Activated naive CD4-positive, alpha-beta T cell treated with anti-CD3 and anti-CD28 coated beads, Interleukin-2, amount 50 U/mL, for 72 hours (primary cell): Measurements from ENCODE around the gene PCDHGC5. TPM values are rescaled to one million over a fixed set of nuclear protein-coding genes. Genes with fewer than 3 reads are reported as not detected.

ENCODE experiments used
- ATAC-seq, 2 donors: fragments of 150-1000 bp; cut with Tn5 transposase; 2 replicates each; pipeline ENCODE4 v1.10.0; 2021; ENCODE audit warnings: mild to moderate bottlenecking in 2 of 2, moderate library complexity in 2 of 2
- DNase-seq, 2 donors: peaks; one replicate each; pipeline ENCODE4 v3.0.0; 2021 to 2022; ENCODE audit warnings: low spot score in 2 of 2
- H3K27ac Mint-ChIP-seq, 2 donors: one replicate each; pipeline ENCODE4 v1.8.0; 2022; ENCODE audit warnings: mild to moderate bottlenecking in 2 of 2, mixed read lengths in 2 of 2
- H3K36me3 Mint-ChIP-seq, 2 donors: one replicate each; pipeline ENCODE4 v1.8.0; 2022; ENCODE audit warnings: mixed read lengths in 2 of 2
- H3K9me3 Mint-ChIP-seq, 2 donors: one replicate each; pipeline ENCODE4 v1.8.0; 2022; ENCODE audit warnings: mixed read lengths in 2 of 2
- total RNA-seq, 2 donors: library from RNA; stranded (reverse); gene quantifications; one replicate each; pipeline ENCODE4 v1.2.3, GENCODE V29; 2022

Gene PCDHGC5
- total RNA-seq, 2 donors from 2014 or later: not detected

DNA sequence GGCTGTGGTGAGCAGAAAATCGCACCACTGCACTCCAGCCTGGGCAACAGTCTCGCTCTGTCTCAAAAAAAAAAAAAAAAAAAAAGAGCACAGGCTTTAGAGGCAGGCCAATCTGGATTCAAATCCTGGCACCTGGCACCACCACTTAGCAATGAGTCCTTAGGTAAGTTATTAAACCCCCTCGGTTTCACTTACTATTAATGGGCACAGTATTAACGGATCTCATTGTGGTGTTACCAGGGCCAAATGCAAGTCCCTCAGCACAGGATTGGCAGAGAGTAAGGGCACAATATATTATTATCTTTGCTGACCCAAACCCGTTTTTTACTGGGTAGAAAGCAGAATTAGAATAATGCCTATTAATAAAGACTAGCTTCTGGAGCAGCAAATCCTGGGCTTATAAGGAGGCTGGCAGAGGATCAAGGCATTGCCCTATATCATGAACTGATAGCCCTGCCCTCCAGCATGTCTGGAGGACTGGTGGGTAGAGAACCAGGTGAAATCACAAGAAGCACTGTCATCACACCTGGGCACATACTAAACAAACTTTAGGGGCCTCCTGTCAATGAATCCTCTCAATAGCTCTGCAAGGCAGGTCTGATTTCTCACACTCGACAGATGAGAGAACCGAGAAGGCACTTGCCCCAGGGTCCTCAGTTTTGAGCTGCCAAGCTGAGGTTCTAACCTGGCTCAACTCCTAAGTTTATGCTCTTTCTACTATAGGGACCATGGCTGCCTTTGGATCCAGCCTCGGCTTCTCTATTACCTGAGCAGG is 17.7 kb downstream of the PCDHGC5 start:
- no peak for DNase-seq
- no peaks in the 10 kb centered on the region for H3K9me3 Mint-ChIP-seq
- ATAC-seq: no peak
- no peaks in the 10 kb centered on the region for H3K36me3 Mint-ChIP-seq
- no peak overlapping the region for H3K27ac Mint-ChIP-seq

DNA sequence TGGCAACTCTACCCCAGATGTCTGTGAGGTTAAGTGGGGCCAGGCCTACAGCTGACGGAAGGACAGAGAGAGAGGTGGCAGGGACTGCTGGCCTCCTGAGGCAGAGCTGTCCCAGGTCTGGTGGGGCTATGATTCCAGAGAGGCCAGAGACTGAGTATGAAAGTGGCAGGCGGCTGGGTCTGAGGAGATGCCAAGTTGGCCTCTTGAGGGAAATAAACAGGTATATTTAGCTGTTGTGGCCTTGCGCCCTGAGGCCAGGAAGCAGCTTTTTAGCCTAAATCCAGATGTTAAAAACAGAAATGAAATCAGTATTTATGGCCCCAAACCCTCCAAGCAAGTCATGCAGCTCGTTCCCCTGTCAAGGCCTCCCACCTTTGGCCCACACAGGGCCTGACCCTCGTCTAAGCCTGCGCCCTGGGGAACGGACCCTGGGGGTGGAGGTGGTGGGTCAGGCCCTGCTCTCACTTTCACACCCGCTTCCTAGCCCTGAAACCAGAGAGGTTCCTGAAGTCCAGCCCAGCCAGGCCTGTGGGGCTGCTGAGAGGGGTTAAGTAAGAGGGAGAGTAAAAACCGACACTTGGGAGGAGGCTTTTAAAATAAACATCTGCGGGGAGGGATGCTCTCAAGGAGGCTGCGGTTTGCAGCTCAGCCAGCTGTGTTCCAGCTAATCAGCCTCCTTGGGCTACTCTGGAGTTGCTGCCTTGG is 18.7 kb downstream of the PCDHGC5 start:
- ATAC-seq (no peak), DNase-seq (no peak)
- Mint-ChIP-seq H3K9me3 (no peaks in the 10 kb centered on the region), H3K27ac (peak overlapping the region in 1 of 2 donors; percentile 74), H3K36me3 (no peaks in the 10 kb centered on the region)

DNA sequence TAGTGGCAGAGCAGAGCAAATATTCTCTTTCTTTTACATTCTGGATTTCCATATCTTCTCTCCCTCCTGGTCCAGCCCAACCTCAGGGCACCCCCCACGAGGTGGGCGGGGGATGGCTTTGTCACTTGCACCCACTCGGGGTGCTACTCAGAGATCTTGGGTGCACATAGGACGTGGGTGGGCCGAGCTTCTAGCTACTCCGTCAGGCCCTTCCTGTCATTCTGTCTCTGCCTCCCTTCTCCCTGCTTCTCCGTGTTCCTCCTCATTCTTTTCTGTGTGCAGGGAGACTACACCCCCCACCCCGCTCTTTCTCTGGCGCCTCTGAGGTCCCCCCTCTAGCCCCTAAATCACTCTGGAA is 19.5 kb downstream of the PCDHGC5 start:
- Mint-ChIP-seq H3K36me3 (peaks cover 0 to 6% of the 10 kb centered on the region in 2 donors), H3K27ac (peak overlapping the region in 1 of 2 donors; percentile 77), H3K9me3 (no peaks in the 10 kb centered on the region)
- DNase-seq (no peak), ATAC-seq (no peak)

- DNase-seq (no peak), ATAC-seq (peak in 1 of 2 donors; percentile 23)
- no peaks in the 10 kb centered on the region for H3K9me3 Mint-ChIP-seq
- peak overlapping the region in 1 of 2 donors; percentile 93 for H3K27ac Mint-ChIP-seq
- H3K36me3 Mint-ChIP-seq: peaks cover 0 to 11% of the 10 kb centered on the region in 2 donors
These were observed 20.1 kb downstream of the PCDHGC5 start for GRCh38 chr5:141508798-141509611.

GRCh38 chr5:141510160-141510559 is 21.3 kb downstream of the PCDHGC5 start:
- Mint-ChIP-seq H3K27ac (no peak overlapping the region), H3K36me3 (peaks cover 0 to 11% of the 10 kb centered on the region in 2 donors), H3K9me3 (no peaks in the 10 kb centered on the region)
- DNase-seq (no peak), ATAC-seq (no peak)

GRCh38 chr5:141510850-141511601 is 22.1 kb downstream of the PCDHGC5 start:
- Mint-ChIP-seq H3K27ac (peak overlapping the region in 1 of 2 donors; percentile 81), H3K36me3 (peaks cover 3 to 16% of the 10 kb centered on the region in 2 donors), H3K9me3 (no peaks in the 10 kb centered on the region)
- DNase-seq (no peak), ATAC-seq (no peak)

GRCh38 chr5:141511771-141512325 is 23.0 kb downstream of the PCDHGC5 start:
- ATAC-seq (no peak), DNase-seq (no peak)
- peak overlapping the region; percentile 41 to 81 for H3K27ac Mint-ChIP-seq
- peaks cover 10 to 18% of the 10 kb centered on the region in 2 donors for H3K36me3 Mint-ChIP-seq
- H3K9me3 Mint-ChIP-seq: no peaks in the 10 kb centered on the region

- DNase-seq (peak; percentile 71 to 92), ATAC-seq (peak; percentile 3 to 52)
- H3K36me3 Mint-ChIP-seq: peaks cover 13 to 18% of the 10 kb centered on the region in 2 donors
- H3K27ac Mint-ChIP-seq: peak overlapping the region; percentile 81 to 90
- no peaks in the 10 kb centered on the region for H3K9me3 Mint-ChIP-seq
These were observed 23.6 kb downstream of the PCDHGC5 start for GRCh38 chr5:141512390-141512910.

- DNase-seq: peak in 1 of 2 donors; percentile 34
- H3K9me3 Mint-ChIP-seq: no peaks in the 10 kb centered on the region
- peak; percentile 44 to 46 for ATAC-seq
These were observed 24.2 kb downstream of the PCDHGC5 start for GRCh38 chr5:141512911-141513626.

DNA sequence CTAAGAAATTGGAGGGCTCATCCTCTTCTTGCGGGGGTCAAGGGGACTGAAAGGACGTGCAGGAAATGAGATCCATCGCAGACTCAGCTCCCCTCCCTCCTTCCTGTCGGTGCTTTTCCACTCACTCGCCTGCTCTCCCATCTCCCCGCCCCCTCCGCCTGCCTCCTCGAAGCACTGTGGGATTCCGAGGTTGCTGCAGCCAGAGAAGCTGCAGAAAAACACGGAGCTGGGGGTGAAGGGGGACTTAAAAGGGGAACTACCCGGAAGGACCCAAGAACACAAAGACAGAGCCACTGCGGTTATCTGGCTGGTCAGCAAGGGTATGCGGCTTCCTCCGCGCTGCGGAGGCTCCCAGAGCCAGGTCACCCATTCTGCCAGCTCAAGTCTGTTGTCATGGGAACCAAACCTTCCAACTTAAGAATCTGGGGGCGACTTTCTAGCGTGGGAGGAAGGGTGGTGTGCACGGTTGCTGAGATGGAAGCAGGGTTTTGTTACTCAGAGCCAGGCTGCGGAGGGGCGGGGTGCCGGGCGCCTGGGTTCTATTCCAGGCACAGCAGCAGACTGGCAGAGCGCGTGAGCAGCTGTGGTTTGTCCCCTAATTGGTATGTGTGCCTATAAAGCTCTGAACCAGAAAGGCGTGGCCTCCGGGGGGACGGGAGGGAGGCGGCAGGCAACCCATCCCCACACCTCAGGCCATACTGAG is 24.9 kb downstream of the PCDHGC5 start:
- DNase-seq: peak; percentile 48 to 81
- H3K27ac Mint-ChIP-seq: peak overlapping the region; percentile 81 to 89
- peaks cover 13 to 24% of the 10 kb centered on the region in 2 donors for H3K36me3 Mint-ChIP-seq
- peak; percentile 60 to 73 for ATAC-seq
- no peaks in the 10 kb centered on the region for H3K9me3 Mint-ChIP-seq

More at GRCh38 chr5:141512911-141513626, 24.2 kb downstream of the PCDHGC5 start:
- H3K27ac Mint-ChIP-seq: peak overlapping the region; percentile 81 to 90
- peaks cover 13 to 22% of the 10 kb centered on the region in 2 donors for H3K36me3 Mint-ChIP-seq

DNA sequence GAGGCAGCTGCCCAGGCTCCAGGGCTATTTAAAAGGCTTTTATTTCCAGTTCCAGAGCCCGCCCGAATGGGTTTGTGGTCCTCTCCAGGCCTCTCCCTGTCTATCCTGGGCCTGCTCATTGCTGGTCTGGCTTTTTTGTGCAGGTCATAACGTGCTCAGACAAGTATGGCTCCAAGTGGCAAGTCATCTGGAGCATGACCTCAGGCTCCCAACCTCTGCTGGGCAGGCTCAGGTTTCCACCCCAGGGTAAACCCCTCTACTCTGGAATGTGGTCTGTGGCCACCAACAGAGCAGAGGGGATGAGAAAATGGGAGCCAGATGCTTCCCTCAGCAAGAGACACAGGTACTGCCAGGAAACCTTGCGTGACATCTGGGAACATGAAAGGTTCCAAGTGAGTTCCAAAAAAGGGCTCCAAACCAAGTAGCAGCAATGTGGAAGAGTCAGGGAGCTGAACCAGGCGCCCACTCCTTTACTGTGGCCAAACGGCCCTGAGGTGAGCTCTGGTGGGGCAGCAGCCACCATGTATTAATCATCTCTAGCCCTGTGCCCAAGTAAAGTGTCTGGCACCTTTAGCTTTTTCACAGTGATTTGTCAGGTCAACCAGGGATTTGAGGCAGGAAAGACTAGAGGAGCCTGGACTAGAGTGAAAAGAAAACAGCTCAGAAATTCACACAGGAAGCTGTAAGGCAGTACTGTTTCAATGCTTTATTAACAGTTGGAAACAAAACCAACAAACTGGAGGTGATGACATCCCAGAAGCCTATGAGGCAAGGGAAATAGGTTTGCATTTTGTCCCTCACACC is 25.7 kb downstream of the PCDHGC5 start:
- DNase-seq (peak in 1 of 2 donors; percentile 64), ATAC-seq (peak; percentile 3 to 66)
- Mint-ChIP-seq H3K9me3 (no peaks in the 10 kb centered on the region), H3K36me3 (peaks cover 13 to 26% of the 10 kb centered on the region in 2 donors), H3K27ac (peak overlapping the region; percentile 44 to 81)

DNA sequence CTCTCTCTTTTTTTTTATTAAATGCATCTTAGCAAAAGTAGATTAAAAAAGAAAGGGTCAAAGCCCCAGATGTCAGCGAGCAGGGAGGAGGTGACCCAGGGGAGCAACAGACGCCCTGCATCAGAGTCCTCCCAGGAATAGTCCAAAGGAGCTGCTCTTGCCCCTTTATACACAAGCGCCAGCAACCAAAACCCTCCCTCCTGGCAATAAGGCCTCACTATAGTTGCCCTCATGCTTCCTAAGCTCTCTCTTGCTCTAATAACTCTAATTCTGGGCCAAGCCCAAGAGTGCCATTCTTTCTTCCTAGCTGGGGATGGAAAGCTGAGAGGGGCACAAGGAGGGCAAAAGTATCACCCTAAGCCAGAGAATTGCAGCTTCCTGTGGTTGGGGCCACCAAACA is 26.3 kb downstream of the PCDHGC5 start:
- H3K9me3 Mint-ChIP-seq: no peaks in the 10 kb centered on the region
- ATAC-seq: no peak
- no peak for DNase-seq
- H3K36me3 Mint-ChIP-seq: peaks cover 18 to 32% of the 10 kb centered on the region in 2 donors
- peak overlapping the region in 1 of 2 donors; percentile 81 for H3K27ac Mint-ChIP-seq

DNA sequence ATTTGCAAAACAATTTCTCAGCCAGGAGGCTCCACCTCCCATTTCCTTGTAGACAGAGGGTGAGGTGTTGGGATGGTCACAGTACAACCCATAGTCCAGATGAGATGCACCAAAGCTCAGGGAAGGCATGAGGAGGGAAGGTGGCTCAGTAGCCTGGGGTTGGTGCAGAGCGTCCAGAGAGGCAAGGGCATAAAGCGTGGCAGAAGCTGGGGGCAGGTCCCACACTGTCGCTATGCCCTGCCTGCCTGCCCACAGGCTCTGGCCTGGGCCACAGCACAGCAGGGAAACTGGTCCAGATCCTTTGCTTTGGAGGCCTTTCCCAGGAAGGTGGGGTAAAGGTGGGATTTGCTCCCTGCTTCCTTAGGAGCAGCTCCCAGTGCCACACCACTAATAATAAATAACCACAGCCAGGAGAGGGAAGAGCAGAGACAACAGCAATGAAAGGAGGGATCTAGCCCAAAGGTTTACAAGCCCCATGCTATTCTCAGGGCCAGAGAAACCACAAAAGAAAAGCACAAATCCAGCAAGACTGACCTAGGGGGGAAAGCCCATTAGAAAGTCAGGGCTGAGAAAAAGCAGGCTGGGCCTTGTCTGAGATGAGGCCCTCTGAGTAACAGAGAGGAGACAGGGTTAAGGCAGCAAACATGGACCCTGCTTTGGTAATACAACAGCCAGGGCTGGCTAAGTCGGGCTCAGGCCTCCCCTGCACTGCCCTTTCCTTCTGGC is 27.2 kb downstream of the PCDHGC5 start:
- Mint-ChIP-seq H3K27ac (peak overlapping the region; percentile 49 to 85), H3K9me3 (no peaks in the 10 kb centered on the region), H3K36me3 (peaks cover 19 to 42% of the 10 kb centered on the region in 2 donors)
- DNase-seq (no peak), ATAC-seq (no peak)
